NCI-H460 (cell line): Measurements from ENCODE around the gene ABCA5. TPM values are rescaled to one million over a fixed set of nuclear protein-coding genes. Genes with fewer than 3 reads are reported as not detected.
A peak's percentile ranks its signal among the peaks of the same experiment; 100 is the strongest.
"Not testable (repeated sequence)": the region's sequence is repeated elsewhere in the genome, so short reads cannot be mapped to it uniquely, and the experiment has no call there.

Source experiments
- DNase-seq: peaks from one replicate; pipeline ENCODE4 v3.0.0-alpha.2; 2016; ENCODE audit warnings: low read depth; ENCODE audit errors: extremely low read depth
- total RNA-seq: library from RNA; depleted of rRNA; stranded (reverse); fragments of >200 nt; shearing (Covaris generic); gene quantifications from 2 replicates; pipeline ENCODE4 v1.2.3, GENCODE V29; 2014

ABCA5 gene
- total RNA-seq, 1 experiment from 2014 or later = 12.4 TPM

DNA sequence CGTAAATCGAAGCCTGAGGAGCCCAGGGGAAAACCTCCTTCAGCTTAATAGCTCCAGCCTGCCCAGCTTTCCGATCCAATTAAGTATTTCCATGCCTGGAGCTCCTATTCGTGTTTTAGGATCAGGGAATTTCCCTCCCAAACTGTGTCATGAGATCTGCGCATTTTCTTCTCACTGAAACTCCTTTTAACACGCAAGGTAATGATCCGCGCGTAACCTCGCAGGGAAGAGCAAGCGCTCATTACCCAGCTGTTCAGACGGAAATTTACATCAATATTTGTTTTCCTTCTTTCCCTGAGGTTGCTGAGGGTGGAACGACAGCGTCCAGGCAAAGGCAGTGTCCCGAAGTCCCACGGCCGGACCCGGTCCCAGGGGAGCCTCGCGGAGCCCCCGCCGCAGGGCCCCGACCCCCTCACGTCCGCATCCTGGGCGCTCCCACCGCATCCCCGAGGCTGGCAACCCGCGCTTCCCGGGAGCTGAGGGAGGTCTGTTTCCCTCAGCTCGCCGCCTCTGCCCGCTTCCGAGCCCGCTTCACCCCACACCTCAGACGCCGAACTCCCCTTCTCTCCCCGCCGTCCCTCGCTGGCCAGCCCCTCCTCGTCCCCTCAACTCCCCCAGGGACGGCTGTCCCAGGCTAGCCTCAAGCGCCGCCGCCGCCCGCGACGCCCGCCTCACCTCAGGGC is 415 bp downstream of the ABCA5 start:
- no peak for DNase-seq

DNA sequence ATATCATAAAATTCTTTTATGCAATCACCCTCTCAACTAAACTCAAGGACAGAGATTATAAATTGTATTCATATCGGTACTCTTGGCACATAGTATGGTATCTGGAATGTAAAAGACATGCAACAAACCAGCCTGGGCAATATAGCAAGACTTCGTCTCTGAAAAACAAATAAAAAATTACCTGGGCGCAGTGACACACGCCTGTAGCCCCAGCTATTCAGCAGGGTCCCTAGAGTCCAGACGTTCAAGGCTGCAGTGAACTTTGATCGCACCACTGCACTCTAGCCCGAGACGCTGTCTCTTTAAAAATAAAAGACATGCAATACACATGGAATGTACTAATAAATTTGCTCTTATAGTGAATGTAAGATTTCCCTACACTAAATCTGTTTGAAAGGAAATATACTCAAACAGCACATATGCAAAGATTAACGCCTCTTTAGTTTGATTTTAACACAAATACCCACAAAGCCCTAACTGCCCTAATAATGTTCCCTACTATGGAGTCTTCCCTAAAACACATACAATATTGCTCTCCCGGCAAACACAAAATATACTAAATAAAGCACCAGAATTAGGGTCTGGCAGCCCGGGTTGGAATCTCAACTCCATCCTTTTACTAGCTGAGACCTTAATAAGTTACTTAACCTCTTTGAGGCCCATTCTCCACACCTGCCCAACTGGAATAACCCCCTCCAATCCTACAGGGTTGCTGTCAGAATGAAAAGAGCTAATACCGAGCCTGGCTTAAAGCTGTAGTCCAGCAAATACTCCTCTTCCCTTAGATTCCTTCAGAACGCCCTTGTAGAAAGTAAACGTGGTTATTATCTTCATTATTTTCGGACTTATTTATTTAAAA is 1.2 kb downstream of the ABCA5 start:
- no peak for DNase-seq

DNA sequence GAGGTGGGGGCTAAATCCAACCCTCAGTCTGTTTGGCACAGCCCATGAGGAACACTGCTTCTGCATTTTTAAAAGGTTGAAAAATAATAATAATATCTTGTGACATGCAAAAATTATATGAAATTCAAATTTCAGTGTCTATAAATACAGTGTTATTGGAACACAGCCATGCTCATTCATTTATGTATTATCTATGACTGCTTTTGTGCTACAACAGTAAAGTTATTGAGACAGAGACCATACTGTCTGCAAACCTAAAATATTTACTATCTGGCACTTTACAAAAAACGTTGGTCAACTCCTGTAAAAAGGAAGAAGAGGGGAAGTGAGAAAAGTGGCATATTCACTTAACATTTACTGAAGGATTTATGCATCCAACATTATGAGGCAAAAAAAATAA is 3.1 kb downstream of the ABCA5 start:
- no peak for DNase-seq

DNA sequence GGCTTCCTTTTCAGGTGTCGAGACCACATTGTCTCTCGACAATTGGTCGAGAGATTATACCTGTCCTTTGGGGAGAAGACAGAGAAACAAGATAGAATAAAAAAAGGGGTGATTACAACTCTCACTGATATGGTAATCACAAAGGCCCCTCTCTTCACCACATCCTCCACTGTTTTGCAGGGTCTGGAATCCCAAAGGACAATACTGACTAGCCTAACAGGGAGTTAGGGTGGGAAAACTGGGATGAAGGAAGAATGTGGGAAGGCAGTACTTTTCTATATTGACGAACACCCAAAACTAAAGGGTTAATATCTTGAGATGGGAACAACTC is 6.1 kb downstream of the ABCA5 start:
- DNase-seq = no peak

DNA sequence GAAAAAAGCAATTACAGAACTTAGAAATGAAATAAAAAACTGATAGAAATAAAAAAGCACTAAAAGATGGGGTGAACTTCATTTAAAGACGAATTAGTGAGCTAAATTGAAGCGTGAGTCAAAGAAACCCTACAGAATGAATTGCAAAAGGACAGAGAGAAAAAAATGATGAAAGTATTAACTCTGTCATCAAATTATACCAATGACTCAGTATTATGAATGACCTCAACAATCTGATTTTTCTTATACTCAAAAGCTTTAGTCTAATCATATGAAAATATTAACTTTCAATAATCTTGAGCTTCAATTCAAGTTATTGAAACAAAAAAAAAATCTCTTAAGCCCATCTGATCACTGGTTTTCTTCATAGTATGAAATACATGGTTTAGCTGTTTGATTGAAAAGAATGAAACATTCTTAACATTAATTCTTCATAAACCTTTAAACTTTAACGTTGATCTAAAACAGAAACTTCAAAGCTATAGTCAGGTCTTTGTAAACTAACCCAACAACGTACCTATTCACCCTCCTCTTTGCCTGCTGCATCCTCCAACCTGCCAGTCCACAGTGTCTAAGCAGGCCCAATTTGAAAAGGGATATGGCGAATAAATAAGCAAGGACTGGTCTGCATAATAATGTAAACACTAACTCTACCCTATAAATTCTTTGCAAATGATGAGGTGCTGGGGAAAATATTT is 6.6 kb downstream of the ABCA5 start:
- no peak for DNase-seq

DNA sequence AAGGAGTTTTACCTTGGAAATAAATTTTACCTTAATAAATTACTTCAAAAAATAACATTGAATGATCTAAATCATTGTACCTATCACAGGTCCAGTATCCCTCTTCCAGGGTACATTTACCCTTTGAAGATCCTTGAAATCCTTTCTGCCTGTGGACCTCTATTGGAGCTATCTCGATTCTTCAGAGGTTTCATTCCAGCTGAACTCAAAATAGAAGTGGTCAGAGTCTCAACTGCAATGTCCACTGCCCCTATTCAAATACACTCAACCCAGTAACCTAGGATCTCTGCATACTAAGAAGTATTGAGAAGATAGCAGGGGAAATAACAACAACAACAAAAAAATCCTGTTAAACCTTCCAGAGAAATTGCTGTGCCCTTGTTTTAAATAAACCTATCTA is 9.3 kb downstream of the ABCA5 start:
- no peak for DNase-seq

DNA sequence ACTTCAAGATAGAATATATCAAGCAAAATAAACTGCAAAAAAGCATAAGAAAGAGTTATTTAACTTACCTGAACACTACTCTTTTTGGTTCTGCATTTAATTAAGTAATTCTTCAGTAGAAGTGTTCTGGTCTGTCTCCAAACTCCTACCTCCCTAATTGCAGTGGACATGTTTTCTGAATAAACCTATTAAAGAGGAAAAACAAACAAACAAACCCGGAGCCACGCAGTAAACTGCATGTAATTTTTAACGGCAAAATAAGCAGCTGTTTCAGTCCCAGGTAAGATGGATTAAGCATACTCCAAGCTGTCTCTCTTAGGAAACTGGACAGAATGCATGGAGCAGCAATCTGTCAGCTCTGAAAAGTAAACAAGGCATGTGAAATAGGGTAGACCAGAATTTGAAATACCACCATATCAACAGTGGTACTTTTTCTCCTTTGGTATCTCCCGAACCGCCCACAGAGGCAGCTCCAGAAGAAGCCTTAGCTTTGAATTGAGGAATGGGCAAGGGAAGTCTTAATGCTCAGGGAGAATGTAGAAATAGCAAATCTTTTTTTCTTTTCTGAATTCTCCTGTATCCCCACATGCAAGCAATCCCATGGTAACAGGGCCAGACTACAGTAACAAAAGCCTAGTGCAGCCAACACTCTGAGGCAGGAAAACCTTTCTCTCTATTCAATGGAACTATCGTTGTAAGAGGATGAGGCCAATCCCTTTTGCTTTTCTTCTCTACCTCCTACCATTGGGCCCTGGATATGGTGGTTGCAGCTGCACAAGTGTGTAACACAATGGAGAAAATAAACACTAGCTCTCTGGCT is 12.5 kb downstream of the ABCA5 start:
- no peak for DNase-seq

DNA sequence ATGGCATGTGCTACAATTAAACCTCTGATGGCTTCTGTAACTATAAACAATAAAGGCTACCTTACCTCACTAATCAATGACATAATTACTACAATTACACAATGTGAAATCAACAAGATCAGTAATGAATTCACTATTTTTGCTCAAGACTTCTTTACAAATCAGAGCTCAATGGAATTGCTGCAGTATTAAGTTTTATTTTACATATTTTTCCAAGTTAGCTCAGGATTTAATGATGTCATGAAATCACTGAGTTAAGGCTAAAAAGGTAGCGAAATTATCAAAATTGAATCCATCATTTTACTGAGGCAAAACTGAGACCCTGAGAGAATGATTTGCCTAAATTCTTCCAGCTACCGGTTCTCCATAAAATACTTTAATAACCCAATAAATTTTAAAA is 21.8 kb downstream of the ABCA5 start:
- DNase-seq = no peak

DNA sequence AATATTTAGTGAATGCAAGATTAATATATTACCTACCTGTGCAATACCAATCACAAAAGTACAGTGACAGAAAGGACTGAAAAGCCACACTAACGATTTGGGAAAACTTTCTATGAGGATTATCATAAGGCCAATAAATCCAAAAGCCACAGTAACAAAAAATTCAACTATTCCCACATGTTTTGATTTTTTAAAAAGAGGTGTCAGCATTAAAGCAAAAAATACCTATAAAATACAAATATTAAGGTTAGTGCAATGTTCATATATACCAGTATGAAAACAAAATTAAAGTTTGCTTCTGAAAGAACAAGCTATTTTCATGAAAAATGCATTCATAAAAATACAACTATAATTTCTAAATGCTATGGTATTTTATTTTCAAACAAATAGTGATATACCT is 24.3 kb downstream of the ABCA5 start:
- DNase-seq = no peak

DNA sequence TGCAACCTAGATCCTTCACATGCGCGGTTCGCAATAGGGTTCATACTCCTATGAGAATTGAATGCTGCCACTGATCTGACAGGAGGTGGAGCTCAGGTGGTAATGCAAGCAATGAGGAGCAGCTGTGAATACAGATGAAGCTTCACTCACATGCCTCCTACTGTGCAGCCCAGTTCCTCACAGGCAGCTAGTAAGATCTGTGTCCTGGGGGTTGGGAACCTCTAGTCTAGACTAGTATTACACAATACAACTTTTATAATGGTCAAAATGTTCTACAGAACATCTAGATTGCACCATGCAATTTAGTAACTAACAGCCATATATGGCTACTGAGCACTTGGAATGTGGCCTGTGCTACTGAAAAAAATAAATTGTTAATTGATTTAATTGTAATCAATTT is 26.7 kb downstream of the ABCA5 start:
- no peak for DNase-seq

DNA sequence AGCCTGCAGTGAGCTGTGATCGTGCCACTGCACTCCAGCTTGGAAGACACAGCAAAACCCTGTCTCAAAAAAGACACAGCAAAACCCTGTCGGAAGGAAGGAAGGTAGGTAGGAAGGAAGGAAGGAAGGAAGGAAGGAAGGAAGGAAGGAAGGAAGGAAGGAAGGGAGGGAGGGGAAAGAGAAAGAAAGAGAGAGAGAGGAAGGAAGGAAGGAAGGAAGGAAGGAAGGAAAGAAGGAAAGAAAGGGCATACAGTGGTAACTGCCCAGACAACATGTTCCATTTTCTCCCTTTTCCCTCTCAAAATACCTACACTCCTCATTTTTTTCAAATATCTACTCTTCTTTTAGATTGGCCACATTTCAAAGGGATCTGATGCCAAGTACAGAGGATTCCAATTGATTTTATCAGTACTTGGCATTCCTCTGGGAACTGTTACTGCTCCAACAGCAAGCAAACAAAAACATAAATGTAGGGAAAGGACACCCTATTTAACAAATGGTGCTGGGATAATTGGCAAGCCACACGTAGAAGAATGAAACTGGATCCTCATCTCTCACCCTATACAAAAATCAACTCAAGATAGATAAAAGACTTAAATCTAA is 28.7 kb downstream of the ABCA5 start:
- not testable (repeated sequence) for DNase-seq

DNA sequence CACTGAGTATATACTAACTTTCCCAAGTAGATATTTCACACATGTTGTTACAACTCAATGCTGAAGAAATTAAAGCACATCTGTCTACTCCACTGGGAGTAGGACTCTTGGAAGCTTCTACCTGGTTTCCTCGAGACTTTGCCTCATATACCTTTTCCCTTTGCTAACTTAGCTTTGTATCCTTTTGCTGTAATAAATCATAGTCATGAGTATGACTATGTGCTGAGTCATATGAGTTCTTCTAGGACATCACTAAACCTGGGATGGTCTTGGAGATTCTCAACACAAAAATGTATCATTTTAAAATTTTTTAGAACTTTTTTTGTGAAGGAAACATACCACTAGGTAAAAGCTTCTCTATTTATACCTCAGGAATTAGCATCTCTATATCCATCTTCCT is 39.8 kb downstream of the ABCA5 start:
- DNase-seq = no peak

DNA sequence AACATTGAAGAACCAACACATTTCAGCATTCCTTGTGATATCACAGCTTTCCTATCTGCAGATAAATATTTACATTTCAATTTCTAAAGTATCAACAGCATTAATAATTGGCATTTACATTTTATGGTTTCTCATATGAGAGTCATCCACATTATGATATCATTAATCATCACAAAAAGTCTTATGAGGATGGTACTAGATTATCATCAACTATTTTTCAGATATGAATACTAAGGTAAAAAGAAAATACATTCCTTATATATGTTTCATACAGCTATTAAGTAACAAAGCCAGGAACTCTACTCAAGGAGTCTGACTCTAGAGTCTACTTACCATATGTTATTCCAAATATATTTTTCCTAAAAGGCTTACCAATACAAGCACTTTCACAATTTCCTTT is 40.7 kb downstream of the ABCA5 start:
- no peak for DNase-seq

DNA sequence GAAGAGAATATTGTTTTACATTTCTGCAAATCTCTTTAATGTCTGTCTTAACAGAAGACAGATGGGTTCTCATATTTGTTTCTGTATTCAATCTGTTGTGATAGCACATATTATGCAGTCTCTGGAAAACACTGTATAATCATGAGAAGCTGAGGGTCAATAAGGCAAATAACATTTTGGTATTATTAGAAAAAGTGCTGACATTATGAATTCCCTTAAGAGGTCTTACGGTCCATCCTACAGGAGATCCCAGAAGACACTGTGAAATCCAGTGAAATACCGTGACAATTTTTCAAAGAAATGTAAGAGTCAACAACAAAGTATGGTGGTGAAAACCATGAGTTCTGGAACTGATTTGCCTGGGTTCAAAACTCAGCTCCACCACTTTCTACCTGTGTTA is 42.3 kb downstream of the ABCA5 start:
- DNase-seq = no peak

DNA sequence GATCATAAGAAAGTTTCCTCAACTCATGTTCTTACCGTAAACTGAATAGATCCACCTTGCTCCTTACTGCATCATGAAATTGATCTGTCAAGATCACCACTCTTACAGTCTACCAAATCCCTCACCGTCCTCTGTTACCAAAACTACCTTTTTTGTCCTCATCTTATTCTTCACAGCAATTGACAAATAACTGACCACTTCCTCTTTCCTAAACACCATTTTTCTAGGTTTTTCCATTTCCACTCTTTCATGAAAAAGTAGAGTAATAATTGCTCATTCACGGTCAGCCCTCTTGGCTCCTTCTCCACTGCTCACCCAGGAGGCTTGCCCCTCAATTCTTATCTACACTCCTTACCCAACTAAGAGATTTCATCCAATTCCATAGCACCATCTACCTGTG is 44.9 kb downstream of the ABCA5 start:
- DNase-seq = no peak

DNA sequence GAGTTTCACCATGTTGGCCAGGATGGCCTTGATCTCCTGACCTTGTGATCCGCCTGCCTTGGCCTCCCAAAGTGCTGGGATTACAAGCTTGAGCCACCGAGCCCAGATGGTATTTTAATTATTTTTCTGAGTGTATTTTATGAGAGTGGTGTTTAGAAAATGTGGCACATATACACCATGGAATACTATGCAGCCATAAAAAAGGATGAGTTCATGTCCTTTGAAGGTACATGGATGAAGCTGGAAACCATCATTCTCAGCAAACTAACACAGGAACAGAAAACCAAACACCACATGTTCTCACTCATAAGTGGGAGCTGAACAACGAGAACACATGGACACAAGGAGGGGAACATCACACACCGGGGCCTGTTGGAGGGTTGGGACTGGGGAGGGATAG is 50.7 kb downstream of the ABCA5 start:
- DNase-seq = not testable (repeated sequence)

DNA sequence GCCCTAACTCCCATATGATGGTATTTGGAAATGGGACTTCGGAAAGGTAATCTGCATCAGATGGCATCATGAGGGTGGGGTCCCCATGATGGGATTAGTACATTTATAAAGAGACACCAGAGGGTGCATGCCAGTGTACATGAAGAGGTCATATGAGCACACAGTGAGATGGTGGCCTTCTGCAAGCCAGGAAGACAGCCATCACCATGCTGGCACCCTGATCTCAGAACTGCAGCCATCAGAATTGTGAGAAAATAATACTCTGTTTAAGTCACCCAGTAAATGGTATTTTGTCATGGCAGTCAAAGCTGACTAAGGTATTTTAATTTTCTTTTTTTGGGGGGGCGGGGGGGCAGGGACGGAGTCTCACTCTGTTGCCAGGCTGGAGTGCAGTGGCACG is 51.2 kb downstream of the ABCA5 start:
- DNase-seq = no peak

DNA sequence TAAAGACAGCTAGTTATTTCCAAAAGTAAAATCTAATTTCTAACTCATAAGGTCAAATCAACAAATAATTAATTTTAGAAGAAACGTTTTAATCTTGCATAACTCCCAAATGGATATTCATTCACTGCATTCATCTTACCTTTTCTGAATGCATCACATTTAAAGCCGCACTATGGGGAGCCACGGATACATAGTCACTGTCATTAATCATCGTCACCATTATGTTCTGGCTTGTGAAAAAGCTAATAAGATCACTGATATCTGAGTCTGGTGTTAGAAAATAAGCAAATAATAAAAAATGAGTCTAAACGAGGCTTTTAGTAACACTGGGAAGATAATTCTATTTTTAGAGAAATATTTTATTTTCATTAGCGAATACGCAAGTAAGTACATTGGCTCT is 55.9 kb downstream of the ABCA5 start:
- DNase-seq = no peak

DNA sequence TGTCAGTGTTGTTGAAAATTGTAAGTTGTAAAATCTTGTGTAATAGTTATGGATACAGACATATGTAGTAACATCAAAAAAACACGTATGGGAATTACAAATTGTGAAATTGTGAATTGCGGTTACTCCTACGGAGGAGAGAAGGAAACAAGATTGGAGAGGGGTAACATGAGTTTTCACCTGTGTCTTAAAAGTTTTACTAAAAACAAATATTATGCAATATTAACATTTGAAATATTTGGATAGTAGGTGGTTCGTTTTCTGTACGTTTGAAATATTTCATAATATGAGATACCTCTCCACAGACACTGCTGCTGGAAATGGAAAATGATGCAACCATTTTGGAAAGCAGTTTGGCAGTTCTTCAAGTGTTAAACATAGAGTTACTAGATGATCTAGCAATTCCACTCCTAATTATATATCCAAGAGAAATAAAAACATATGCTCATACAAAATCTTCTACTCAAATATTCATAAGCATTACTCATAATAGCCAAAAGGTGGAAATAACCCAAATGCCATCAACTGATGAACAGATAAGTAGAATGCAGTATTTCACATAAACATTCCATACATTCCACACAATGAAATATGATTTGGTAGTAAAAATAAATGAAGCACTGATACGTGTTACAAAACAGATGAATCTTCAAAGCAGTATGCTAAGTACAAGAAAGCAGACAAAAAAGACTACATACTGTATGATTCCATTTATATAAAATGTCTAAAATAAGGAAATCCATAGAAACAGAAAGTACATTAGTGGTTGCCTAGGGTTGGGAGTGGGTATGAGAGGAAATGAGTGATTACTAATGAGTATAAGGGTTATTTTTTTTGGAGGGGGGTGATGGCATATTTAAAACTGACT is 57.6 kb downstream of the ABCA5 start:
- DNase-seq = peak; percentile 41
